Ectodermal cell (in vitro differentiated cells): Measurements from ENCODE around the gene ZC4H2. TPM values are rescaled to one million over a fixed set of nuclear protein-coding genes. Genes with fewer than 3 reads are reported as not detected.
A peak's percentile ranks its signal among the peaks of the same experiment; 100 is the strongest.
"Not testable (repeated sequence)": the region's sequence is repeated elsewhere in the genome, so short reads cannot be mapped to it uniquely, and the experiment has no call there.

ENCODE experiments used
- H3K27ac ChIP-seq: 2 replicates; pipeline ENCODE4 v1.7.0; 2013; ENCODE audit warnings: mild to moderate bottlenecking, low read depth, low read length; ENCODE audit not compliant: insufficient read depth, poor library complexity, severe bottlenecking
- H3K27me3 ChIP-seq: 2 replicates; pipeline ENCODE4 v1.7.0; 2013; ENCODE audit warnings: mild to moderate bottlenecking, low read length; ENCODE audit not compliant: insufficient read depth, control insufficient read depth, poor library complexity, severe bottlenecking
- H3K36me3 ChIP-seq: one replicate; pipeline ENCODE4 v1.7.0; 2013; ENCODE audit warnings: low read length; ENCODE audit not compliant: control insufficient read depth, insufficient read depth
- H3K4me1 ChIP-seq: one replicate; pipeline ENCODE4 v1.7.0; 2013; ENCODE audit warnings: low read length; ENCODE audit not compliant: control insufficient read depth, insufficient read depth
- H3K4me3 ChIP-seq: 2 replicates; pipeline ENCODE4 v1.7.0; 2013; ENCODE audit warnings: low read depth, low read length, control low read depth; ENCODE audit not compliant: insufficient read depth
- H3K9me3 ChIP-seq: 2 replicates; pipeline ENCODE4 v1.7.0; 2013; ENCODE audit warnings: mild to moderate bottlenecking, low read length, moderate library complexity; ENCODE audit not compliant: control insufficient read depth
- WGBS, 2 experiments: methylation state at CpG; one replicate each; pipeline ENCODE4 v1.1.7; 2013; ENCODE audit warnings: missing lambda C conversion rate in 2 of 2; 5-methylcytosine and 5-hydroxymethylcytosine counted together
- polyA plus RNA-seq, 4 experiments: library from polyadenylated mRNA; stranded (reverse); fragments of 50-300 nt; gene quantifications; one replicate each; pipeline ENCODE4 v1.2.3, GENCODE V29; 2013

Gene ZC4H2
- polyA plus RNA-seq (2013, experiment 1 of 4): 36.7 TPM
- 42.3 TPM for polyA plus RNA-seq (2013, experiment 2 of 4)
- 28.1 TPM for polyA plus RNA-seq (2013, experiment 3 of 4)
- 33.9 TPM for polyA plus RNA-seq (2013, experiment 4 of 4)

- Histone ChIP-seq H3K27ac (peak within 1 kb of the TSS; percentile 82), H3K9me3 (no peaks in the 10 kb centered on the region), H3K36me3 (no peaks in the 10 kb centered on the region), H3K4me3 (peak within 1 kb of the TSS; percentile 60), H3K27me3 (no peaks in the 10 kb centered on the region), H3K4me1 (no peaks in the 10 kb centered on the region)
- WGBS, 2 experiments: 0% methylated on average over 11 to 17 of the region's 17 CpGs
These were observed at the start of gene ZC4H2 for GRCh38 chrX:64975989-64976672. TSS of gene ZC4H2 (minus strand) at chrX:64976450. CDS start at chrX:64976377, 73 bp downstream.

- Histone ChIP-seq H3K4me3 (no peak overlapping the region), H3K27ac (no peak overlapping the region), H3K36me3 (no peaks in the 10 kb centered on the region), H3K4me1 (no peaks in the 10 kb centered on the region), H3K27me3 (no peaks in the 10 kb centered on the region), H3K9me3 (no peaks in the 10 kb centered on the region)
- WGBS, 2 experiments: no CpG with 5 or more reads among the region's 1 CpG
These were observed 41.2 kb upstream of the ZC4H2 start for GRCh38 chrX:65017451-65017850.

GRCh38 chrX:65014230-65014629, 38.0 kb upstream of the ZC4H2 start:
- Histone ChIP-seq H3K36me3 (no peaks in the 10 kb centered on the region), H3K4me1 (no peaks in the 10 kb centered on the region), H3K4me3 (no peak overlapping the region), H3K9me3 (no peaks in the 10 kb centered on the region), H3K27ac (no peak overlapping the region), H3K27me3 (no peaks in the 10 kb centered on the region)

- Histone ChIP-seq H3K4me1 (no peaks in the 10 kb centered on the region), H3K36me3 (no peaks in the 10 kb centered on the region), H3K4me3 (no peak overlapping the region), H3K9me3 (no peaks in the 10 kb centered on the region), H3K27me3 (no peaks in the 10 kb centered on the region), H3K27ac (no peak overlapping the region)
These were observed 33.2 kb upstream of the ZC4H2 start for GRCh38 chrX:65009459-65009858.

- not testable (repeated sequence) for H3K4me3 ChIP-seq
These were observed 26.0 kb upstream of the ZC4H2 start for GRCh38 chrX:65002208-65002607.

GRCh38 chrX:64996805-64997204, 20.6 kb upstream of the ZC4H2 start:
- Histone ChIP-seq H3K27me3 (no peaks in the 10 kb centered on the region), H3K4me3 (no peak overlapping the region), H3K9me3 (no peaks in the 10 kb centered on the region), H3K36me3 (no peaks in the 10 kb centered on the region), H3K27ac (no peak overlapping the region), H3K4me1 (no peaks in the 10 kb centered on the region)
- WGBS, 2 experiments: 100% methylated on average over 1 of the region's 1 CpG; no CpG with 5 or more reads in 1 of the 2 experiments

More at GRCh38 chrX:65002208-65002607, 26.0 kb upstream of the ZC4H2 start:
- not testable (repeated sequence) for H3K9me3 ChIP-seq, H3K4me1 ChIP-seq, H3K27me3 ChIP-seq, H3K27ac ChIP-seq, H3K36me3 ChIP-seq
- 96 to 97% methylated on average over 17 to 18 of the region's 26 CpGs for WGBS, 2 experiments

- Histone ChIP-seq H3K4me3 (no peak overlapping the region), H3K4me1 (no peaks in the 10 kb centered on the region), H3K36me3 (no peaks in the 10 kb centered on the region), H3K27me3 (no peaks in the 10 kb centered on the region), H3K9me3 (no peaks in the 10 kb centered on the region), H3K27ac (no peak overlapping the region)
- 95% methylated on average over 2 of the region's 2 CpGs; no CpG with 5 or more reads in 1 of the 2 experiments for WGBS, 2 experiments
These were observed 18.0 kb upstream of the ZC4H2 start for GRCh38 chrX:64994131-64994798.

GRCh38 chrX:64977830-64978229, 1.6 kb upstream of the ZC4H2 start:
- no peak overlapping the region for H3K27ac ChIP-seq
- H3K27me3 ChIP-seq: no peaks in the 10 kb centered on the region
- no peaks in the 10 kb centered on the region for H3K36me3 ChIP-seq
- no peaks in the 10 kb centered on the region for H3K9me3 ChIP-seq
- WGBS, 2 experiments: 93% methylated on average over 3 of the region's 3 CpGs
- no peaks in the 10 kb centered on the region for H3K4me1 ChIP-seq
- H3K4me3 ChIP-seq: no peak overlapping the region

- Histone ChIP-seq H3K4me3 (peak overlapping the region; percentile 60), H3K27ac (no peak overlapping the region), H3K9me3 (no peaks in the 10 kb centered on the region), H3K27me3 (no peaks in the 10 kb centered on the region), H3K36me3 (no peaks in the 10 kb centered on the region), H3K4me1 (no peaks in the 10 kb centered on the region)
- 13% methylated on average over 1 of the region's 2 CpGs; no CpG with 5 or more reads in 1 of the 2 experiments for WGBS, 2 experiments
These were observed 801 bp upstream of the ZC4H2 start for GRCh38 chrX:64977051-64977450.

GRCh38 chrX:64976673-64977040, 407 bp upstream of the ZC4H2 start:
- 1% methylated on average over 10 to 11 of the region's 11 CpGs for WGBS, 2 experiments
- Histone ChIP-seq H3K27ac (no peak overlapping the region), H3K4me3 (peak overlapping the region; percentile 60)

More at GRCh38 chrX:64976673-64977040, 407 bp upstream of the ZC4H2 start:
- no peaks in the 10 kb centered on the region for H3K36me3 ChIP-seq
- no peaks in the 10 kb centered on the region for H3K9me3 ChIP-seq
- no peaks in the 10 kb centered on the region for H3K27me3 ChIP-seq
- H3K4me1 ChIP-seq: no peaks in the 10 kb centered on the region
